H1 (cell line): Measurements from ENCODE around the gene TUBGCP6. TPM values are rescaled to one million over a fixed set of nuclear protein-coding genes. Genes with fewer than 3 reads are reported as not detected.

Experiments used
- CTCF ChIA-PET: fragments of 300-600 bp; sonication (Branson Sonifier 250); formaldehyde crosslinking; loops from one replicate; lab custom pipeline; 2021; ENCODE audit not compliant: partially characterized antibody; lab: Charles Lee
- POLR2A ChIA-PET: fragments of 300-600 bp; sonication (Branson Sonifier 250); formaldehyde crosslinking; loops from one replicate; lab custom pipeline; 2021; ENCODE audit warnings: inconsistent platforms; ENCODE audit not compliant: partially characterized antibody; lab: Charles Lee
- DNase-seq, 2 experiments: peaks; one replicate each; pipeline versions ENCODE4 v3.0.0 to v3.0.0-alpha.2; 2010 to 2022; ENCODE audit warnings: low spot score in 2 of 2, low read depth in 1 of 2, mixed read lengths in 1 of 2
- FAIRE-seq: peaks from 2 replicates; lab custom pipeline; 2011; peaks lifted over from hg19 to GRCh38; lab: Jason Lieb, UNC
- H2AFZ ChIP-seq: 2 replicates; pipeline ENCODE4 v1.8.1; 2012; ENCODE audit warnings: low read length, inconsistent platforms
- H2AK5ac ChIP-seq: 2 replicates; pipeline ENCODE4 v1.6.1; 2013; ENCODE audit warnings: low read depth, low read length
- H2BK120ac ChIP-seq: replicated peaks from 2 replicates; pipeline ENCODE3; 2013; ENCODE audit warnings: low read depth, low read length, inconsistent platforms
- H2BK12ac ChIP-seq: 2 replicates; pipeline ENCODE4 v1.6.1; 2013; ENCODE audit warnings: low read depth, low read length
- H2BK15ac ChIP-seq: 2 replicates; pipeline ENCODE4 v1.6.1; 2013; ENCODE audit warnings: low read length
- H2BK20ac ChIP-seq: 2 replicates; pipeline ENCODE4 v1.6.1; 2013; ENCODE audit warnings: low read length
- H2BK5ac ChIP-seq: 2 replicates; pipeline ENCODE4 v1.6.1; 2013; ENCODE audit warnings: low read depth, low read length
- H3K14ac ChIP-seq: 2 replicates; pipeline ENCODE4 v1.6.1; 2013; ENCODE audit warnings: inconsistent platforms; ENCODE audit not compliant: insufficient read length
- H3K18ac ChIP-seq: 2 replicates; pipeline ENCODE4 v1.6.1; 2013; ENCODE audit warnings: low read length; ENCODE audit errors: extremely low read depth
- H3K23ac ChIP-seq: 2 replicates; pipeline ENCODE4 v1.6.1; 2013; ENCODE audit warnings: inconsistent platforms; ENCODE audit not compliant: insufficient read length
- H3K23me2 ChIP-seq: 2 replicates; pipeline ENCODE4 v1.6.1; 2013; ENCODE audit warnings: low read depth, low read length
- H3K27ac ChIP-seq: 2 replicates; pipeline ENCODE4 v1.6.1; 2011; ENCODE audit warnings: low read depth, low read length, inconsistent platforms
- H3K27me3 ChIP-seq, 4 experiments: replicated peaks in 1 of 4; 1 replicate in 1 of 4; 2 replicates in 3 of 4; pipeline versions ENCODE4 v1.6.1 to v1.8.1; 2011 to 2013; ENCODE audit warnings: low read length in 3 of 4, mild to moderate bottlenecking in 3 of 4, inconsistent platforms in 2 of 4, mixed read lengths in 2 of 4, moderate library complexity in 1 of 4; ENCODE audit not compliant: control insufficient read depth in 3 of 4, insufficient read depth in 3 of 4; ENCODE audit errors: extremely low read depth in 1 of 4
- H3K36me3 ChIP-seq, 4 experiments: 2 replicates each; pipeline versions ENCODE4 v1.6.1 to v1.8.1; 2011 to 2013; ENCODE audit warnings: mild to moderate bottlenecking in 4 of 4, low read length in 3 of 4, moderate library complexity in 2 of 4, control low read depth in 1 of 4, inconsistent platforms in 1 of 4; ENCODE audit not compliant: insufficient read depth in 4 of 4, control insufficient read depth in 2 of 4
- H3K4ac ChIP-seq: replicated peaks from 2 replicates; pipeline ENCODE3; 2013; ENCODE audit warnings: low read length, low read depth, mixed read lengths, inconsistent platforms; ENCODE audit not compliant: insufficient read length
- H3K4me1 ChIP-seq, 4 experiments: replicated peaks in 1 of 4; 1 replicate in 1 of 4; 2 replicates in 3 of 4; pipeline versions ENCODE4 v1.6.1 to v1.8.1; 2011 to 2013; ENCODE audit warnings: low read length in 3 of 4, inconsistent platforms in 2 of 4, mixed read lengths in 1 of 4; ENCODE audit not compliant: insufficient read depth in 4 of 4, control insufficient read depth in 3 of 4
- H3K4me2 ChIP-seq, 2 experiments: 2 replicates each; pipeline versions ENCODE4 v1.6.1 to v1.8.1; 2011 to 2013; ENCODE audit warnings: low read depth in 2 of 2, low read length in 2 of 2, control low read depth in 1 of 2, inconsistent platforms in 1 of 2, mild to moderate bottlenecking in 1 of 2; ENCODE audit not compliant: insufficient read depth in 1 of 2
- H3K4me3 ChIP-seq, 4 experiments: fragments of 200-600, 300-600 bp in 1 of 4; sonication (generic), shearing (Covaris generic), sonication (Bioruptor Twin) in 1 of 4; 2 replicates each; pipeline versions ENCODE4 v1.5.1 to v1.8.1; 2011 to 2016; ENCODE audit warnings: low read length in 4 of 4, low read depth in 3 of 4, control low read depth in 2 of 4, inconsistent platforms in 2 of 4, mild to moderate bottlenecking in 2 of 4, mixed read lengths in 1 of 4, moderate library complexity in 1 of 4; ENCODE audit not compliant: insufficient read depth in 2 of 4; ENCODE audit errors: extremely low read depth in 1 of 4
- H3K56ac ChIP-seq: replicated peaks from 2 replicates; pipeline ENCODE3; 2013; ENCODE audit warnings: low read depth, mild to moderate bottlenecking, mixed read lengths, low read length, inconsistent platforms; ENCODE audit not compliant: insufficient read length
- H3K79me1 ChIP-seq: 2 replicates; pipeline ENCODE4 v1.6.1; 2013; ENCODE audit warnings: low read depth, low read length, control low read depth
- H3K79me2 ChIP-seq, 2 experiments: 2 replicates each; pipeline versions ENCODE4 v1.6.1 to v1.8.1; 2012 to 2013; ENCODE audit warnings: low read length in 2 of 2, mild to moderate bottlenecking in 2 of 2, inconsistent platforms in 1 of 2; ENCODE audit not compliant: insufficient read depth in 2 of 2, control insufficient read depth in 1 of 2
- H3K9ac ChIP-seq, 4 experiments: replicated peaks in 1 of 4; 1 replicate in 1 of 4; 2 replicates in 3 of 4; pipeline versions ENCODE4 v1.6.1 to v1.8.1; 2011 to 2013; ENCODE audit warnings: low read depth in 3 of 4, low read length in 3 of 4, control low read depth in 2 of 4, mild to moderate bottlenecking in 2 of 4, moderate library complexity in 2 of 4, inconsistent platforms in 1 of 4; ENCODE audit errors: extremely low read depth in 1 of 4
- H3K9me3 ChIP-seq, 2 experiments: 2 replicates each; pipeline versions ENCODE4 v1.6.1 to v1.8.1; 2012 to 2013; ENCODE audit warnings: mild to moderate bottlenecking in 2 of 2, moderate library complexity in 2 of 2, control low read depth in 1 of 2, inconsistent platforms in 1 of 2, low read depth in 1 of 2, low read length in 1 of 2, mixed read lengths in 1 of 2; ENCODE audit not compliant: insufficient read depth in 2 of 2
- H4K20me1 ChIP-seq, 2 experiments: replicated peaks in 1 of 2; 2 replicates each; pipeline versions ENCODE3 to v1.8.1; 2011 to 2013; ENCODE audit warnings: inconsistent platforms in 2 of 2, low read length in 2 of 2, mild to moderate bottlenecking in 1 of 2; ENCODE audit not compliant: insufficient read depth in 2 of 2, control insufficient read depth in 1 of 2
- H4K5ac ChIP-seq: 2 replicates; pipeline ENCODE4 v1.6.1; 2013; ENCODE audit warnings: low read length, low read depth, mixed read lengths, inconsistent platforms; ENCODE audit not compliant: insufficient read length
- H4K8ac ChIP-seq: 2 replicates; pipeline ENCODE4 v1.8.0; 2013; ENCODE audit warnings: mild to moderate bottlenecking, moderate library complexity, low read length, inconsistent platforms; ENCODE audit not compliant: insufficient read depth; ENCODE audit errors: extremely low read depth
- H4K91ac ChIP-seq: replicated peaks from 2 replicates; pipeline ENCODE3; 2013; ENCODE audit warnings: low read length, mixed read lengths, inconsistent platforms; ENCODE audit not compliant: insufficient read length
- EGR1 ChIP-seq: IDR thresholded peaks from 2 replicates; pipeline ENCODE4 v1.6.1; 2011; ENCODE audit warnings: low read depth, low read length, borderline replicate concordance
- NANOG ChIP-seq: IDR thresholded peaks from 2 replicates; pipeline ENCODE4 v1.6.1; 2011; ENCODE audit warnings: low read length, low read depth, mild to moderate bottlenecking, inconsistent platforms; ENCODE audit not compliant: insufficient read depth, poor library complexity, severe bottlenecking
- POLR2AphosphoS5 ChIP-seq: IDR thresholded peaks from 2 replicates; pipeline ENCODE4 v1.6.1; 2011; ENCODE audit warnings: low read depth, low read length
- RAD21 ChIP-seq, 2 experiments: IDR thresholded peaks in 1 of 2; conservative IDR thresholded peaks in 1 of 2; 2 replicates each; pipeline ENCODE4 v1.6.1; 2011; ENCODE audit warnings: low read depth in 2 of 2, low read length in 2 of 2, improper control_type of control experiment in 1 of 2, inconsistent platforms in 1 of 2, mild to moderate bottlenecking in 1 of 2, moderate library complexity in 1 of 2
- RBBP5 ChIP-seq: IDR thresholded peaks from 2 replicates; pipeline ENCODE4 v1.7.1; 2012; ENCODE audit warnings: low read depth, mild to moderate bottlenecking, inconsistent platforms, low read length, moderate library complexity, borderline replicate concordance
- WGBS, 2 experiments: shearing (Covaris generic) in 1 of 2; methylation state at CpG; one replicate each; pipeline versions ENCODE4 v1.1.6 to v1.1.7; 2013 to 2015; ENCODE audit warnings: low lambda C conversion rate in 2 of 2, mixed read lengths in 2 of 2, inconsistent platforms in 1 of 2, low coverage in 1 of 2, missing lambda C conversion rate in 1 of 2; ENCODE audit not compliant: insufficient replicate concordance in 2 of 2, insufficient coverage in 1 of 2, insufficient read length in 1 of 2; ENCODE audit errors: extremely low coverage in 1 of 2, missing lambda C conversion rate in 1 of 2; 5-methylcytosine and 5-hydroxymethylcytosine counted together
- polyA plus RNA-seq, 7 experiments: library from polyadenylated mRNA; depleted of rRNA in 3 of 7; stranded (reverse) in 5 of 7; unstranded in 2 of 7; fragments of >200 nt in 5 of 7; fragments of 200-250 nt in 2 of 7; gene quantifications; 1 replicate in 5 of 7; 2 replicates in 1 of 7; 4 replicates in 1 of 7; pipeline versions ENCODE4 v1.2.1 to v1.2.3, GENCODE V29; 2011 to 2013; ENCODE audit warnings: missing spikeins in 2 of 7, mixed read lengths in 2 of 7
- total RNA-seq: library from RNA; stranded (reverse); fragmentation: NEBNext Ultra II Directional; extraction: Animal tissue kit (Norgen Biotek cat#: 25700); gene quantifications from 2 replicates; pipeline ENCODE4 v1.2.1, GENCODE V29; 2021
- TF ChIP-seq, protein P1 (sequence below), 3 experiments: IDR thresholded peaks; 1 replicate in 2 of 3; 2 replicates in 1 of 3; pipeline versions ENCODE4 v1.5.1 to v1.6.1; 2011; ENCODE audit warnings: low read length in 3 of 3, mild to moderate bottlenecking in 3 of 3, inconsistent platforms in 2 of 3, low read depth in 1 of 3, moderate library complexity in 1 of 3; ENCODE audit not compliant: insufficient read depth in 1 of 3; ENCODE audit errors: control extremely low read depth in 1 of 3

The TUBGCP6 gene
- total and polyA plus RNA-seq, 2 of the 8 experiments (the other 6 are each of a cell fraction or from before 2014, with no cell fraction given), result 24.2 to 24.7 TPM

DNA sequence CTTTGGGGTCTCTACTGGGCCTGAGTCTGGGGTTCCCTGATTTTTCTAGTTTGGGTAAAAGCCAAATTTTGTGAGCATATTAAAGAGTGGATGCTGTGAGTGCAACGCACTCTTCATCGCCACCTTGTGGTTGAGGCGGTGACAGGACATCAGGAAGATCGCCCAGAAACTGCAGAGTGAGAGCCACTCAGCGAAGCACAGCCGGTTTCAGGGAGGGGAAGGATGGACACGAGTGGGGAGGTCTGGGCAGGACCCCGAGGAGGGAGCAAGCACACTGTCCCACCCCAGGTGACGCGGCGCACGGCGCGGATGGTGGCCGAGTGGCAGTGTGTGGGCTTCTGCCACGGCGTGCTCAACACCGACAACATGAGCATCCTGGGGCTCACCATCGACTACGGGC lies 34.9 kb downstream of the TUBGCP6 start:
- no peak overlapping the region for H3K23ac ChIP-seq
- CTCF ChIA-PET, result interaction anchor here (0.9 kb wide), 1 partner anchor 31 kb away, joined by 3 read pairs; no protein-coding TSS in a partner anchor
- H3K4me3 ChIP-seq, result no peak overlapping the region
- 72% methylated on average over 18 of the region's 20 CpGs; no CpG with 5 or more reads in 1 of the 2 experiments for WGBS, 2 experiments
- H2AFZ ChIP-seq, result no peak overlapping the region
- H3K9ac ChIP-seq, result no peak overlapping the region
- no peak overlapping the region for H3K14ac ChIP-seq
- no peak overlapping the region for H3K27ac ChIP-seq
- H2BK5ac ChIP-seq, result no peak overlapping the region; the same call in 1 of the 2 replicates
- no peak overlapping the region for H3K18ac ChIP-seq
- no peak overlapping the region for H2BK15ac ChIP-seq
- H3K4ac ChIP-seq, result no peak overlapping the region
- H4K5ac ChIP-seq, result no peak overlapping the region
- no peak overlapping the region for H3K56ac ChIP-seq
- H2BK12ac ChIP-seq, result no peak overlapping the region
- no peak overlapping the region for H2BK120ac ChIP-seq
- TF ChIP-seq NANOG (no peak), EGR1 (no peak), RBBP5 (no peak), RAD21 (IDR thresholded peaks at IDR 0.05 in 1 of 2, conservative IDR thresholded peaks at IDR 0.05 in 1 of 2; ENCODE audit: low read depth in 2 of 2, low read length in 2 of 2) (peak; percentile 67 to 72), POLR2AphosphoS5 (no peak)
- TF ChIP-seq, protein P1, sequence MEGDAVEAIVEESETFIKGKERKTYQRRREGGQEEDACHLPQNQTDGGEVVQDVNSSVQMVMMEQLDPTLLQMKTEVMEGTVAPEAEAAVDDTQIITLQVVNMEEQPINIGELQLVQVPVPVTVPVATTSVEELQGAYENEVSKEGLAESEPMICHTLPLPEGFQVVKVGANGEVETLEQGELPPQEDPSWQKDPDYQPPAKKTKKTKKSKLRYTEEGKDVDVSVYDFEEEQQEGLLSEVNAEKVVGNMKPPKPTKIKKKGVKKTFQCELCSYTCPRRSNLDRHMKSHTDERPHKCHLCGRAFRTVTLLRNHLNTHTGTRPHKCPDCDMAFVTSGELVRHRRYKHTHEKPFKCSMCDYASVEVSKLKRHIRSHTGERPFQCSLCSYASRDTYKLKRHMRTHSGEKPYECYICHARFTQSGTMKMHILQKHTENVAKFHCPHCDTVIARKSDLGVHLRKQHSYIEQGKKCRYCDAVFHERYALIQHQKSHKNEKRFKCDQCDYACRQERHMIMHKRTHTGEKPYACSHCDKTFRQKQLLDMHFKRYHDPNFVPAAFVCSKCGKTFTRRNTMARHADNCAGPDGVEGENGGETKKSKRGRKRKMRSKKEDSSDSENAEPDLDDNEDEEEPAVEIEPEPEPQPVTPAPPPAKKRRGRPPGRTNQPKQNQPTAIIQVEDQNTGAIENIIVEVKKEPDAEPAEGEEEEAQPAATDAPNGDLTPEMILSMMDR (IDR thresholded peaks at IDR 0.05; ENCODE audit: control extremely low read depth in 1 of 3, insufficient read depth in 1 of 3, low read depth in 1 of 3, low read length in 3 of 3), result peak; percentile 79 to 89 (median 85)
- TF ChIP-seq, all 59 proteins: peak for 2
- H2AK5ac ChIP-seq, result no peak overlapping the region
- H3K36me3 ChIP-seq, result peaks cover 4 to 32% (median 21%) of the 10 kb centered on the region in 4 experiments; a peak in 7 of 8 replicates
- peaks cover 5% of the 10 kb centered on the region; the same call in 1 of the 2 replicates for H3K79me1 ChIP-seq
- FAIRE-seq (no peak), DNase-seq (peak in 1 of 2 experiments; percentile 78)
- no peak overlapping the region for H4K91ac ChIP-seq
- H3K4me1 ChIP-seq, result peaks cover 0 to 3% (median 1%) of the 10 kb centered on the region in 4 experiments; a peak in 2 of 7 replicates
- POLR2A ChIA-PET, result no interaction called here
- peaks cover 8 to 21% of the 10 kb centered on the region in 2 experiments for H4K20me1 ChIP-seq
- no peaks in the 10 kb centered on the region for H3K23me2 ChIP-seq
- no peak overlapping the region for H3K4me2 ChIP-seq
- no peaks in the 10 kb centered on the region for H3K9me3 ChIP-seq
- H2BK20ac ChIP-seq, result no peak overlapping the region
- peaks cover 0 to 13% of the 10 kb centered on the region in 2 experiments; a peak in 1 of 4 replicates for H3K79me2 ChIP-seq
- H3K27me3 ChIP-seq, result no peaks in the 10 kb centered on the region
- peak overlapping the region; percentile 74 for H4K8ac ChIP-seq
